ENCODE results near the gene OR6B1. TPM values are rescaled to one million over a fixed set of nuclear protein-coding genes. Genes with fewer than 3 reads are reported as not detected.
"Not testable (repeated sequence)": the region's sequence is repeated elsewhere in the genome, so short reads cannot be mapped to it uniquely, and the experiment has no call there.

OR6B1 gene
- total RNA-seq, 1 donor from 2014 or later = not detected

GRCh38 chr7:144001543-144001942 is 1.4 kb downstream of the OR6B1 start:
- no peak for DNase-seq (ENCODE audit: extremely low spot score, unreplicated experiment)
- no peaks in the 10 kb centered on the region for H3K9me3 Mint-ChIP-seq
- no peak overlapping the region for H3K4me3 Mint-ChIP-seq
- TF ChIP-seq CTCF (conservative IDR thresholded peaks at IDR 0.05) = no peak
- H3K27me3 Mint-ChIP-seq = peaks cover 3% of the 10 kb centered on the region
- no peaks in the 10 kb centered on the region for H3K36me3 Mint-ChIP-seq
- H3K27ac Mint-ChIP-seq = no peak overlapping the region
- H3K4me1 Mint-ChIP-seq (ENCODE audit: unreplicated experiment) = no peaks in the 10 kb centered on the region

- TF ChIP-seq CTCF (conservative IDR thresholded peaks at IDR 0.05) = no peak
- no peak for DNase-seq (ENCODE audit: extremely low spot score, unreplicated experiment)
- H3K27ac Mint-ChIP-seq = no peak overlapping the region
- peaks cover 3% of the 10 kb centered on the region for H3K27me3 Mint-ChIP-seq
- no peaks in the 10 kb centered on the region for H3K4me1 Mint-ChIP-seq (ENCODE audit: unreplicated experiment)
- no peak overlapping the region for H3K4me3 Mint-ChIP-seq
- no peaks in the 10 kb centered on the region for H3K9me3 Mint-ChIP-seq
- no peaks in the 10 kb centered on the region for H3K36me3 Mint-ChIP-seq
Observed at GRCh38 chr7:144004703-144005102, 4.6 kb downstream of the OR6B1 start.

GRCh38 chr7:144006029-144006691 is 6.0 kb downstream of the OR6B1 start:
- Mint-ChIP-seq H3K36me3 (no peaks in the 10 kb centered on the region), H3K27ac (no peak overlapping the region), H3K4me1 (ENCODE audit: unreplicated experiment) (no peaks in the 10 kb centered on the region), H3K9me3 (no peaks in the 10 kb centered on the region), H3K27me3 (peaks cover 3% of the 10 kb centered on the region), H3K4me3 (no peak overlapping the region)
- TF ChIP-seq CTCF (conservative IDR thresholded peaks at IDR 0.05) = no peak
- DNase-seq (ENCODE audit: extremely low spot score, unreplicated experiment) = no peak

DNA sequence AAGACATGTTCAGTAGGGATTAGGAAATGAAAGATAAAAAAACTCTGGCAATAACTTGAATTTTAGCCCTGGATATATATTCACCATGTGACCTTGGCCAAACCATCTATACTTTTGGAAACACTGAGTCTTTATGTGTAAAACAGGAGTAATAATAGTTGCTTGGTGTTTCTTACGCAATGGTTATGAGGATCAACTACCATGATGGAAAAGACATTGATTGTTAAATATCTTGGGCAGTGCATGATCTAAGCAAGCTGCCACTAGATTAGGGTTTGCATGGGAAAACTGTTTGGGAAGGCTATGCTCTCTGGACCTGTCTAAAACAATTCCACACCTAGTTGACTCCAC is 6.5 kb downstream of the OR6B1 start:
- Mint-ChIP-seq H3K4me1 (ENCODE audit: unreplicated experiment) (no peaks in the 10 kb centered on the region), H3K27me3 (peaks cover 3% of the 10 kb centered on the region), H3K9me3 (no peaks in the 10 kb centered on the region), H3K27ac (no peak overlapping the region), H3K36me3 (no peaks in the 10 kb centered on the region), H3K4me3 (no peak overlapping the region)
- no peak for TF ChIP-seq CTCF (conservative IDR thresholded peaks at IDR 0.05)
- DNase-seq (ENCODE audit: extremely low spot score, unreplicated experiment) = no peak

DNA sequence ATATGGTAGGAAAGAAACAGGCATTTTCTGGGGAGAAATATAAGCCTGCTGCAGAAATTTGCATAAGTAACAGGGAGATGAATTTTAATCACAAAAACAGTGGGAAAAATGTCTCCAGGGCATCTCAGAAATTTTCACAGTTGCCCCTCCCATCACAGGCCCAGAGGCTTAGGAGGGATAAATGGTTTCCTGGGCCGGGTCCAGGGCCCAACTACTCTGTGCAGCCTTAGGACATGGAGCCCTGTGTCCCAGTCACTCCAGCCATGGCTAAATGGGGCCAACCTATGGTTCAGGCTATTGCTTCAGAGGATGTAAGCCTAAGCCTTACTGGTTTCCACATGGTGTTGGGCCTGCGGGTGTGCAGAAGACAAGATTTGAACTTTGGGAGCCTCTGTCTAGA is 9.2 kb downstream of the OR6B1 start:
- Mint-ChIP-seq H3K9me3 (no peaks in the 10 kb centered on the region), H3K4me1 (ENCODE audit: unreplicated experiment) (no peaks in the 10 kb centered on the region), H3K36me3 (no peaks in the 10 kb centered on the region), H3K4me3 (no peak overlapping the region), H3K27ac (no peak overlapping the region), H3K27me3 (peaks cover 3% of the 10 kb centered on the region)
- no peak for TF ChIP-seq CTCF (conservative IDR thresholded peaks at IDR 0.05)
- DNase-seq (ENCODE audit: extremely low spot score, unreplicated experiment) = no peak

- H3K36me3 Mint-ChIP-seq; H3K4me1 Mint-ChIP-seq (ENCODE audit: unreplicated experiment); H3K4me3 Mint-ChIP-seq; H3K27me3 Mint-ChIP-seq; H3K9me3 Mint-ChIP-seq; DNase-seq (ENCODE audit: extremely low spot score, unreplicated experiment); H3K27ac Mint-ChIP-seq: not testable (repeated sequence)
Observed at GRCh38 chr7:144010061-144010460, 9.9 kb downstream of the OR6B1 start.

- not testable (repeated sequence) for DNase-seq (ENCODE audit: extremely low spot score, unreplicated experiment); H3K9me3 Mint-ChIP-seq; H3K27me3 Mint-ChIP-seq; H3K36me3 Mint-ChIP-seq; H3K4me3 Mint-ChIP-seq; H3K27ac Mint-ChIP-seq; H3K4me1 Mint-ChIP-seq (ENCODE audit: unreplicated experiment)
Observed at GRCh38 chr7:144010821-144011220, 10.7 kb downstream of the OR6B1 start.

Data from type B pancreatic cell (in vitro differentiated cells).